Stimulated activated CD4-positive, alpha-beta T cell treated with anti-CD3 and anti-CD28 coated beads, Interleukin-15, amount 100 ng/mL, for 24 hours (primary cell): ENCODE results near the gene DENND5A.
"Not testable (repeated sequence)": the region's sequence is repeated elsewhere in the genome, so short reads cannot be mapped to it uniquely, and the experiment has no call there.

Experiments used
- DNase-seq: peaks from one replicate; pipeline ENCODE4 v3.0.0-alpha.2; 2020

Gene DENND5A

GRCh38 chr11:9264316-9265210 lies 587 bp downstream of the DENND5A start:
- peak; percentile 63 for DNase-seq

- peak; percentile 73 for DNase-seq
Measured at GRCh38 chr11:9263840-9264315, 1.3 kb downstream of the DENND5A start.

DNA sequence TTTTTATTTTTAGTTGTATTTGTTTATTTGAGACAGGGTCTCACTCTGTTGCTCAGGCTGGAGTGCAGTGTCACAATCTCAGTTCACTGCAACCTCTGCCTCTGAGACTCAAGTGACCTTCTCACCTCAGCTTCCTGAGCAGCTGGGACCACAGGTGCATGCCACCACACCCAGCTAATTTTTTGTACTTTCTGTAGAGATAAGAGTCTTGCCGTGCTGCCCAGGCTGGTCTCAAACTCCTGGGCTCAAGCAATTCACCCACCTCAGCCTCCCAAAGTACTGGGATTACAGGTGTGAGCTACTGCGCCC lies 4.4 kb downstream of the DENND5A start:
- DNase-seq, result not testable (repeated sequence)

DNA sequence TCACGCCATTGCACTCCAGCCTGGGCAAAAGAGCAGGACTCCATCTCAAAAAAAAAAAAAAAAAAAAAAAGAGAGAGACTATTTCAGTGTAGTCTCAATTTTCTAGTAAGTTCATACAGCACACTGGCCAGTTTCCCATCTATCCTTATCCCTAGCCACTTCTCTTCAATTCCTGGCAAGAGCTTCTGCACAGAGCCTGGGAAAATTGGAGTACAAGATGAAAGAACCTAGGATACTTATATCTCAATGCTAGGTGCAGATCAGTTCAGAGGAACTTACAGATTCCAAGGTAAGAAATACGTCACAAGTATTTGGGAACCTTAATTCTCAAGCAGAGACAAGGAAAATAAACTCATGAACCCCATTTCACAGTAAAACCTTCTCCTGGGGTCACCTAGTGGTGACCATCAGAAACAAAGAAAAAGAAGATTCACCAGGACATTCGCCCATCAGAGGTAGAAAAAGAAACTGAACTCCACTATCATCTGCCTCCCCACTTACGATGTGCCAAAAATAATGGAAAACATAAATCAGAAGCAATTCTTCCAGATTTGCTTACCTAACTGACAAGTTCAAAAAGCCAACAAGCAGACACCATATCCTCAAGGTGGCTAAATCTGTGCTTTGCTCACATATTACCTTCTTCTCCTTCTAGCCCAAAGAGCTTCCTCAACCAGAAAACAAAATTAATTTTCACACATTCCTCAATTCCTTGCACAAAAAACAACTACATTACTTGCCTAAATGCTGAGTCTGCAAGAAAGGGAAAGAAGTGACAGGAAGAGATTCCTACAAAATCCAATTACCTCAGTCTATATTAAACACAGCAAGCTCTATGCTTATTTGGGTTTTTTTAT lies 4.9 kb downstream of the DENND5A start:
- no peak for DNase-seq

DNA sequence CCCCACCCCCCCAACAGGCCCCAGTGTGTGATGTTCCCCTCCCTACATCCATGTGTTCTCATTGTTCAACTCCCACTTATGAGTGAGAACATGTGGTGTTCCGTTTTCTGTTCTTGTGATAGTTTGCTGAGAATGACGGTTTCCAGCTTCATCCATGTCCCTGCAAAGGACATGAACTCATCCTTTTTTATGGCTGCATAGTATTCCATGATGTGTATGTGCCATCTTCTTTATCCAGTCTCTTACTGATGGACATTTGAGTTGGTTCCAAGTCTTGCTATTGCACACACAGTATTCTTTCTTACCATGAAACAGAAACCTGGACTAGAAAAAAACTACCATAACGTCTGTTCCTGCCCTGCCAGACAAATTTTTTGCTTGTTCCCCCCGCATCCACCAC lies 6.9 kb downstream of the DENND5A start:
- DNase-seq, result not testable (repeated sequence)

DNA sequence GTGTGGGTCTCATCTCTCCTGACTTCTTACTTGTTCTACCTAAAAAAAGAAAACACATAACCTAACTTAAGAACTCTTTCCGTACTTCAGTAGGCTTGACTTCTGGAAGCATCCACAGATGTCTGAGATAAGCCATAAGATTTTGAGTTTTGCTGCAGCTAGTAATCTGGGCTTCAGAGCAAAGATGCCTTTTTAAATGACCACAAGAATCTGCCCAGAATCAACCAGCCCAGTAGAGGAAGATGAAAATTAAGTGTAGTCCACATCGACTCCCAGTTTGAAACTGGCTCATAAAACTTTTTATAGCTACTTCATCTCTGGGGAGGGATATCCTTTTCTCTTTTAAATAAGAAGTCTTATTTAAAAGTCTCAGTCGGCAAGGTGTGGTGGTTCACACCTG lies 10.7 kb downstream of the DENND5A start:
- no peak for DNase-seq

DNA sequence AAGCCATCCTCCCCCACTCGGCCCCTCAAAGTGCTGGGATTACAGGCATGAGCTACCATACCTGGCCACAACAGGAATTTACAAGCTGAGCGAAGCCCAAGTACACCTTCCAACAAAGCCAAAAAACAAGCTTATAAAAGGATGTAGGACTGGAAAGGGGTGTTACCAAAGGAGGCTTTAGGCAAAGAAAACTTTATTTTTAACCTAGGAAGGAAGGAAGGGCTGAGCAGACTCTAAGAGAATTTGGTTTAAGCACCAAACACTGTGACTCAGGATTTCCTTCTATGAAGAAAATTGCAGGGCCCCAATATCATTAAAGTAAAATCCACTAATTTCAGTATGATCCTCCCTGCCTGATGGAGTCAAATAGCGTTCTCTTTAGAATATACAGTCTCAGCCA lies 12.1 kb downstream of the DENND5A start:
- no peak for DNase-seq

GRCh38 chr11:9251311-9251710 lies 13.8 kb downstream of the DENND5A start:
- no peak for DNase-seq

- DNase-seq, result peak; percentile 32
Measured at GRCh38 chr11:9250139-9250582, 15.0 kb downstream of the DENND5A start.

- no peak for DNase-seq
Measured at GRCh38 chr11:9249252-9249651, 15.9 kb downstream of the DENND5A start.

GRCh38 chr11:9247863-9248262 lies 17.3 kb downstream of the DENND5A start:
- DNase-seq, result no peak

DNA sequence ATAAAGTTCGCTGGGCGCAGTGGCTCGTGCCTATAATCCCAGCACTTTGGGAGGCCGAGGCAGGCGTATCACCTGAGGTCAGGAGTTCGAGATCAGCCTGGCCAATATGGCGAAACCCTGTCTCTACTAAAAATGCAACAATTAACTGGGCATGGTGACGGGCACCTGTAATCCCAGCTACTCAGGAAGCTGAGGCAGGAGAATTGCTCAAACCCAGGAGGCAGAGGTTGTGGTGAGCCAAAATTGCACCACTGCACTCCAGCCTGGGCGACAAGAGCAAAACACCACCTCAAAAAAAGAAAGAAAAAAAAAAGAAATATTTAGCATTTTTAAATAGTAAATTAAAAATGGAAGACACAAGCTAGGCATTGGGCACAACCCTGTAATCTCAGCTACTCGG lies 28.9 kb downstream of the DENND5A start:
- not testable (repeated sequence) for DNase-seq

DNA sequence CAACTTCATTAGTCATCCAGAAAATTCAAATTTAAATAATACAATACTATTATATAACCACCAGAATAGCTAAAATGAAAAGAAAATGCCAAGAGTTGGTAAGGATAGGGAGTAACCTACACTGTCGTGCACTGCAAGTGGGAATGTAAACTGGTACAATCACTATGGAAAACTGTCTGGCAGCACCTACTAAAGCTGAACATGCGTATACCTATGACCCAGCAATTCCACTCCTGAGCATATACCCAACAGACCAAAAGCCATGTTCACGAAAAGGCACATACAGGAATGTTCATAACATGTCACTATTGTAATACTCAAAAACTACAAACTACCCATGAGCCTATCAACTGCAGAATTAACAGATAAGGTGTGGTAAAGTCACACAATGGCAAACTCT lies 32.7 kb downstream of the DENND5A start:
- DNase-seq, result no peak

- DNase-seq, result no peak
Measured at GRCh38 chr11:9231848-9232177, 33.3 kb downstream of the DENND5A start.

DNA sequence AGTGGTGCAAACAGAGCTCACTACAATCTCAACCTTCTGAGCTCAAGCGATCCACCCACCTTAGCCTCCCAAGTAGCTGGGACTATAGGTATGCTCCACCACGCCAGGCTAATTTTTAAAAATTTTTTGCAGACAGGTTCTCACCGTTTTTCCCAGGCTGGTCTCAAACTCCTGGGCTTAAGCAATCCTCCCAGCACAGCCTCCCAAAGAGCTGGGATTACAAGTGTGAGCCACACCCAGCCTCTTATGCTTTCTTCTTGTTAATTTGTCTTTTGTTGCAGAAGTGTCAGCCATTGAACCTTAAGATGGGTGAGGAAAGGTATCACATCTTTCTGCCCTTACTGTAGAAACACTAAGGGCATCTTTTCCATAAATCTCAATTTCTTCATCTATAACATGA lies 34.9 kb downstream of the DENND5A start:
- DNase-seq, result no peak

DNA sequence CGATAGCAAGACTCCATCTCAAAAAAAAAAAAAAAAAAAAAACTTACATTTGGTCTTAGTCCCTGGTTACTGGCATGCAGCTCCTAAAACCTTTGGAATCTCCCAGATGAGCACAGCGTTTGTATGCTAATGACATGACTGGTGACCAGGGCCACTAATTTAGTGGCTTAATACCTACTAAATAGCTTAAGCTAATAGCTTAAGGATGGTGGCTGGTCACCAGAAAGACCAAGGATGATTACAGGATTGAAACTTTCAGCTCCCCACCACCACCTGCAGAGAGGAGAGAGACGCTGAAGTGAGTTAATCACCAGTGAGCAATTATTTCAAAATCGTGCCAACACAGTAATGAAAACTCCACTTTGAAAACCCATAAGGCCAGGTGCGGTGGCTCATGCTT lies 37.1 kb downstream of the DENND5A start:
- no peak for DNase-seq

DNA sequence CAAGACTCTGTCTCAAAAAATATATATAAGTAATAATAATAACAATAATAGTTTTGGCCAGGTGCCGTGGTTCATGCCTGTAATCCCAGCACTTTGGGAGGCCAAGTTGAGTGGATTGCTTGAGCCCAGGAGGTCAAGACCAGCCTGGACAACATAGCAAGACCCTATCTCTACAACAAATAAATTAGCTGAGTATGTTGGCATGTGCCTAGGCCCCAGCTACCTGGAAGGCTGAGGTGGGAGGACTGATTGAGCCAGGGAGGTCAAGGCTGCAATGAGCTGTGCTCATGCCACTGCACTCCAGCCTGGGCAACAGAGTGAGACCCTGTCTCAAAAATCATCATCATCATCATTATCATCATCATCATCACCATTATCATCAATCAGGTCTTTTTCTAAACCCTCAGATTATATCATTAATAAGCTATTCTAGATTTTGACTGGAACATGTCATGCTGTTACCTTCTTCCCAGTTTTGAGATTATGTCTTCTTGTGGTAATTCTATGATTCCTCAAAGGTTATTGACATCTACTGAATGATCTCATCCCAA lies 39.3 kb downstream of the DENND5A start:
- no peak for DNase-seq

GRCh38 chr11:9222654-9223053 lies 42.5 kb downstream of the DENND5A start:
- no peak for DNase-seq

DNA sequence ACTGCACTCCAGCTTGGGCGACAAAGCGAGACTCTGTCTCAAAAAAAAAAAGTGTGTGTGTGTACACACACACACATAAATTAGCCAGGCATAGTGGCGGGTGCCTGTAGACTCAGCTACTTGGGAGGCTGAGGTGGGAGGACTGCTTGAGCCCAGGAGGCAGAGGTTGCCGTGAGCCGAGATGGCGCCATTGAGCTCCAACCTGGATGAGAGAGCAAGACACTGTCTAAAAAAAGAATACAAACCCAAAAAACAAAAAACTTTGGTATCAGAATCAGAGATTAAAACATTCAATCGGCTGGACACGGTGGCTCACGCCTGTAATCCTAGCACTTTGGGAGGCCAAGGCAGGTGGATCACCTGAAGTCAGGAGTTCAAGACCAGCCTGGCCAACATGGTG lies 44.3 kb downstream of the DENND5A start:
- not testable (repeated sequence) for DNase-seq

DNA sequence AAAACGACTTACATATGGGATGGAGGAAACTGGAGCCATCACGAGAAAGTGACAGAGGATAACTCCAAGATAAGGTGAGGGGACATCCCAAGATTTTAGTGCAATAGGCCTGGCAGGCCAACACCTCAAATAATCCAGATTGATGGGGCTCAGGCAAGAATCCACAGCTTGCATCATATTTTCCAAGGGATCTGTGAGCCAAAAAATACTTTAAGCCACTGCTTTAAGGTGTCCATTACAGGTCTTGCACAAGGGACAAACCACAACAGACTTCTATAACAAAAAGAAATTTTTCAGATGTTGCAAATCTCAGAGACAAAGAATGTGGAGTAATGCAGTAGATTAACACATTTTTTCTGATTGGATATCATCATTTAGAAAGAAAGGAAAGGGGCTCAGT lies 45.6 kb downstream of the DENND5A start:
- no peak for DNase-seq

GRCh38 chr11:9219115-9219514 lies 46.0 kb downstream of the DENND5A start:
- DNase-seq, result no peak

DNA sequence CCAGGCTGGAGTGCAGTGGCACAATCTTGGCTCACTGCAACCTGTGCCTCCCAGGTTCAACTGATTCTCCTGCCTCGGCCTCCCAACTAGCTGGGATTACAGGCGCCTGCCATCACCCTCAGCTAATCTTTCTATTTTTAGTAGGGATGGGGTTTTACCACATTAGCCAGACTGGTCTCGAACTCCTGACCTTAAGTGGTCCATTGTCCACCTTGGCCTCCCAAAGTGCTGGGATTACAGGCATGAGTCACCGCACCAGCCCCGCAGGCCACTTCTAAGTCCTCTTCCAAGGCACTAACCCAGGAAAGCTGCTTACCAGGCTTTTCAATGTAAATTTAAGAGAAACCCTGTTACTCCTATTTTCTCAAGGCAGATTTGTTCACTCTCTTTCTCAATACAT lies 50.4 kb downstream of the DENND5A start:
- no peak for DNase-seq

GRCh38 chr11:9211322-9211721 lies 53.8 kb downstream of the DENND5A start:
- no peak for DNase-seq

DNA sequence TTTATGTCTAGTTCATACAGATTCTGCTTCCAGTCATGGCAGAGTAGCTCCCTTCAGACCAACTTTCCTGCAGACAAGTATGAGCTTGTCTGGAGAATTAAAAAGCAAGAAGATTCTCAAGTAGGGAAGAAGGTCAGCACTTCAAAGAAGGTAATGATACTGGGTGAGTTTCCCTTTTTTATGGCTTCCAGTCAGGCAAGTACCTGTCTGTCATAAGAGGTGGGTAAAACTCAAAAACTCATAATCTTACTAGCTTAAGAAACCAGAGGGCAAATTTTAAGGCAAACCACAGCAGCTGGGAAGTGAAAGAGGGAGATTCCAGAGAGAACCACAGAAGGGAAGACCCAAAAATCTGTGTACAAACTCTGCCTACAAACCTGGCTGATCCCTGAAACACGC lies 54.2 kb downstream of the DENND5A start:
- peak; percentile 13 for DNase-seq
